Esophagus muscularis mucosa (tissue), 4 donors: Measurements from ENCODE around the gene LRRC63. TPM values are rescaled to one million over a fixed set of nuclear protein-coding genes. Genes with fewer than 3 reads are reported as not detected.

ENCODE experiments used
- DNase-seq: peaks from one replicate; pipeline ENCODE4 v3.0.0-alpha.2; 2017; ENCODE audit errors: extremely low spot score
- H3K27ac ChIP-seq, 4 donors: fragments of 200-600 bp; sonication (generic); replicated peaks in 1 of 4; 1 replicate in 3 of 4; 2 replicates in 1 of 4; pipeline ENCODE4 v1.5.1; 2016 to 2019; ENCODE audit warnings: mild to moderate bottlenecking in 1 of 4
- H3K27me3 ChIP-seq, 4 donors: fragments of 200-600 bp; sonication (generic); one replicate each; pipeline versions ENCODE4 v1.5.1 to v1.6.0; 2016 to 2019
- H3K36me3 ChIP-seq, 4 donors: fragments of 200-600 bp; sonication (generic); one replicate each; pipeline ENCODE4 v1.5.1; 2016 to 2019
- H3K4me1 ChIP-seq, 4 donors: fragments of 200-600 bp; sonication (generic); one replicate each; pipeline ENCODE4 v1.5.1; 2016 to 2019
- H3K4me3 ChIP-seq, 4 donors: fragments of 200-600 bp; sonication (generic); 1 replicate in 2 of 4; 2 replicates in 2 of 4; pipeline ENCODE4 v1.5.1; 2016 to 2019; ENCODE audit warnings: mild to moderate bottlenecking in 4 of 4, moderate library complexity in 1 of 4
- H3K9me3 ChIP-seq, 4 donors: fragments of 200-600 bp; sonication (generic); 1 replicate in 3 of 4; 2 replicates in 1 of 4; pipeline ENCODE4 v1.5.1; 2016 to 2019
- CTCF ChIP-seq, 3 experiments: fragments of 200-600 bp in 2 of 3; fragments of 450-650 bp in 1 of 3; sonication (generic) in 2 of 3; IDR thresholded peaks; one replicate each; pipeline ENCODE4 v1.5.1; 2017 to 2019; ENCODE audit warnings: antibody characterized with exemption in 3 of 3, mild to moderate bottlenecking in 2 of 3, moderate library complexity in 1 of 3
- EP300 ChIP-seq: sonication (generic); formaldehyde crosslinking; IDR thresholded peaks from one replicate; pipeline ENCODE4 v1.6.1; 2017; ENCODE audit warnings: antibody characterized with exemption
- POLR2A ChIP-seq: fragments of 450-650 bp; IDR thresholded peaks from one replicate; pipeline ENCODE4 v1.6.1; 2017; ENCODE audit warnings: antibody characterized with exemption, moderate library complexity, mild to moderate bottlenecking, low read depth
- POLR2AphosphoS5 ChIP-seq, 2 donors: sonication (generic); formaldehyde crosslinking; IDR thresholded peaks; one replicate each; pipeline ENCODE4 v1.6.1; 2017; ENCODE audit warnings: antibody characterized with exemption in 2 of 2
- WGBS: methylation state at CpG from one replicate; pipeline ENCODE4 v1.1.5; 2018; 5-methylcytosine and 5-hydroxymethylcytosine counted together
- intact Hi-C: fragments of 100-400 bp; cut with DNase I; formaldehyde crosslinking; loops from one replicate; pipeline ENCODE4 v1.15.1; 2023
- total RNA-seq, 4 donors: library from RNA; depleted of rRNA; stranded (reverse); fragments of >200 nt; gene quantifications; one replicate each; pipeline versions ENCODE4 v1.1.0 to v1.2.1, GENCODE V29; 2016

Gene LRRC63
- total RNA-seq, 4 donors from 2014 or later, result 0.19 TPM; not detected in 3

- DNase-seq, result no peak
- H3K4me3 ChIP-seq, result no peak overlapping the region
- peak overlapping the region in 1 of 4 donors; percentile 9 for H3K27ac ChIP-seq
- peaks cover 0 to 8% (median 4%) of the 10 kb centered on the region in 4 donors for H3K4me1 ChIP-seq
- H3K36me3 ChIP-seq, result no peaks in the 10 kb centered on the region
- no peaks in the 10 kb centered on the region for H3K9me3 ChIP-seq
- intact Hi-C loops, result no loop called here
- H3K27me3 ChIP-seq, result no peaks in the 10 kb centered on the region
- TF ChIP-seq POLR2AphosphoS5 (IDR thresholded peaks at IDR 0.05), result no peak
- no peak for TF ChIP-seq CTCF (IDR thresholded peaks at IDR 0.05)
- no peak for TF ChIP-seq EP300
- no peak for TF ChIP-seq POLR2A
- 56% methylated on average over 7 of the region's 7 CpGs for WGBS
Measured at GRCh38 chr13:46295491-46296114, 83.9 kb downstream of the LRRC63 start.

GRCh38 chr13:46296115-46296822, 84.5 kb downstream of the LRRC63 start:
- intact Hi-C loops, result no loop called here
- peaks cover 0 to 8% (median 4%) of the 10 kb centered on the region in 4 donors for H3K4me1 ChIP-seq
- no peak for TF ChIP-seq POLR2AphosphoS5 (IDR thresholded peaks at IDR 0.05)
- no peaks in the 10 kb centered on the region for H3K36me3 ChIP-seq
- WGBS, result 74% methylated on average over 3 of the region's 3 CpGs
- peak overlapping the region in 1 of 4 donors; percentile 5 for H3K27ac ChIP-seq
- no peak for DNase-seq
- H3K27me3 ChIP-seq, result no peaks in the 10 kb centered on the region
- H3K9me3 ChIP-seq, result peaks cover 0 to 2% (median 0%) of the 10 kb centered on the region in 4 donors
- H3K4me3 ChIP-seq, result no peak overlapping the region

GRCh38 chr13:46296921-46297320, 85.2 kb downstream of the LRRC63 start:
- DNase-seq, result no peak
- Histone ChIP-seq H3K36me3 (no peaks in the 10 kb centered on the region), H3K4me3 (no peak overlapping the region), H3K9me3 (peaks cover 0 to 9% (median 3%) of the 10 kb centered on the region in 4 donors), H3K4me1 (peaks cover 0 to 8% (median 4%) of the 10 kb centered on the region in 4 donors), H3K27ac (no peak overlapping the region), H3K27me3 (no peaks in the 10 kb centered on the region)
- 69% methylated on average over 2 of the region's 3 CpGs for WGBS
- intact Hi-C loops, result no loop called here
- TF ChIP-seq CTCF (IDR thresholded peaks at IDR 0.05), result no peak
- no peak for TF ChIP-seq POLR2A
- no peak for TF ChIP-seq POLR2AphosphoS5 (IDR thresholded peaks at IDR 0.05)
- TF ChIP-seq EP300, result no peak

GRCh38 chr13:46297361-46297811, 85.7 kb downstream of the LRRC63 start:
- DNase-seq, result no peak
- Histone ChIP-seq H3K4me1 (peaks cover 0 to 8% (median 4%) of the 10 kb centered on the region in 4 donors), H3K9me3 (peaks cover 0 to 13% (median 6%) of the 10 kb centered on the region in 4 donors), H3K4me3 (no peak overlapping the region), H3K27ac (no peak overlapping the region), H3K36me3 (no peaks in the 10 kb centered on the region), H3K27me3 (no peaks in the 10 kb centered on the region)
- intact Hi-C loops, result no loop called here
- 69% methylated on average over 3 of the region's 3 CpGs for WGBS
- no peak for TF ChIP-seq EP300
- no peak for TF ChIP-seq CTCF (IDR thresholded peaks at IDR 0.05)
- no peak for TF ChIP-seq POLR2AphosphoS5 (IDR thresholded peaks at IDR 0.05)
- TF ChIP-seq POLR2A, result no peak

GRCh38 chr13:46303742-46304385, 92.1 kb downstream of the LRRC63 start:
- Histone ChIP-seq H3K4me3 (no peak overlapping the region), H3K4me1 (no peaks in the 10 kb centered on the region), H3K36me3 (no peaks in the 10 kb centered on the region), H3K9me3 (peaks cover 0 to 19% (median 12%) of the 10 kb centered on the region in 4 donors), H3K27ac (no peak overlapping the region), H3K27me3 (no peaks in the 10 kb centered on the region)
- TF ChIP-seq CTCF (IDR thresholded peaks at IDR 0.05) (no peak), EP300 (no peak), POLR2AphosphoS5 (IDR thresholded peaks at IDR 0.05) (no peak), POLR2A (no peak)
- 55% methylated on average over 7 of the region's 7 CpGs for WGBS
- DNase-seq, result no peak
- intact Hi-C loops, result no loop called here
